ENCODE results near the gene CCDC167. TPM values are rescaled to one million over a fixed set of nuclear protein-coding genes. Genes with fewer than 3 reads are reported as not detected.

Gene CCDC167
- total RNA-seq, 1 donor = 12.5 TPM

GRCh38 chr6:37543361-37543760, 43.7 kb upstream of the CCDC167 start:
- no peak overlapping the region for H3K4me3 ChIP-seq (ENCODE audit: low read depth, low read length)
- TF ChIP-seq CTCF (IDR thresholded peaks at IDR 0.05; ENCODE audit: insufficient read depth, low read depth, low read length) = no peak
- DNase-seq (ENCODE audit: low read depth) = no peak

- TF ChIP-seq CTCF (IDR thresholded peaks at IDR 0.05; ENCODE audit: insufficient read depth, low read depth, low read length) = no peak
- H3K4me3 ChIP-seq (ENCODE audit: low read depth, low read length) = no peak overlapping the region
- no peak for DNase-seq (ENCODE audit: low read depth)
These were observed 41.7 kb upstream of the CCDC167 start for GRCh38 chr6:37541346-37541745.

GRCh38 chr6:37540390-37540789, 40.7 kb upstream of the CCDC167 start:
- DNase-seq (ENCODE audit: low read depth) = no peak
- TF ChIP-seq CTCF (IDR thresholded peaks at IDR 0.05; ENCODE audit: insufficient read depth, low read depth, low read length) = no peak
- H3K4me3 ChIP-seq (ENCODE audit: low read depth, low read length) = no peak overlapping the region

GRCh38 chr6:37540029-37540352, 40.3 kb upstream of the CCDC167 start:
- no peak for DNase-seq (ENCODE audit: low read depth)
- no peak for TF ChIP-seq CTCF (IDR thresholded peaks at IDR 0.05; ENCODE audit: insufficient read depth, low read depth, low read length)
- H3K4me3 ChIP-seq (ENCODE audit: low read depth, low read length) = no peak overlapping the region

- H3K4me3 ChIP-seq (ENCODE audit: low read depth, low read length) = no peak overlapping the region
- DNase-seq (ENCODE audit: low read depth) = no peak
- TF ChIP-seq CTCF (IDR thresholded peaks at IDR 0.05; ENCODE audit: insufficient read depth, low read depth, low read length) = no peak
These were observed 39.7 kb upstream of the CCDC167 start for GRCh38 chr6:37539171-37540028.

GRCh38 chr6:37538107-37538506, 38.4 kb upstream of the CCDC167 start:
- no peak overlapping the region for H3K4me3 ChIP-seq (ENCODE audit: low read depth, low read length)
- no peak for DNase-seq (ENCODE audit: low read depth)
- TF ChIP-seq CTCF (IDR thresholded peaks at IDR 0.05; ENCODE audit: insufficient read depth, low read depth, low read length) = peak; percentile 42

- H3K4me3 ChIP-seq (ENCODE audit: low read depth, low read length) = no peak overlapping the region
- no peak for TF ChIP-seq CTCF (IDR thresholded peaks at IDR 0.05; ENCODE audit: insufficient read depth, low read depth, low read length)
- DNase-seq (ENCODE audit: low read depth) = no peak
These were observed 37.9 kb upstream of the CCDC167 start for GRCh38 chr6:37537548-37537947.
